H9 (cell line): Measurements from ENCODE around the gene NECTIN1. TPM values are rescaled to one million over a fixed set of nuclear protein-coding genes. Genes with fewer than 3 reads are reported as not detected.

Experiments
- DNase-seq: peaks from one replicate; pipeline ENCODE4 v3.0.0-alpha.2; 2017
- H2AFZ ChIP-seq: one replicate; pipeline ENCODE4 v1.6.1; 2013; ENCODE audit warnings: mild to moderate bottlenecking, low read length, control low read depth, moderate library complexity
- H2AK5ac ChIP-seq: 2 replicates; pipeline ENCODE4 v1.6.1; 2013; ENCODE audit warnings: low read length, control low read depth, mixed read lengths; ENCODE audit not compliant: insufficient read length
- H2BK120ac ChIP-seq: one replicate; pipeline ENCODE4 v1.6.1; 2013; ENCODE audit warnings: low read depth, mild to moderate bottlenecking, low read length, control low read depth, inconsistent platforms; ENCODE audit not compliant: poor library complexity, severe bottlenecking
- H2BK12ac ChIP-seq: 2 replicates; pipeline ENCODE4 v1.6.1; 2013; ENCODE audit warnings: low read length, control low read depth, mixed read lengths, low read depth; ENCODE audit not compliant: insufficient read length
- H2BK15ac ChIP-seq: 2 replicates; pipeline ENCODE4 v1.6.1; 2013; ENCODE audit warnings: low read depth, low read length, control low read depth
- H2BK20ac ChIP-seq: one replicate; pipeline ENCODE4 v1.6.1; 2013; ENCODE audit warnings: low read depth, mild to moderate bottlenecking, low read length, control low read depth, inconsistent platforms; ENCODE audit not compliant: poor library complexity, severe bottlenecking
- H2BK5ac ChIP-seq: 2 replicates; pipeline ENCODE4 v1.6.1; 2013; ENCODE audit warnings: low read length, control low read depth, mixed read lengths; ENCODE audit not compliant: insufficient read length
- H3K14ac ChIP-seq: 2 replicates; pipeline ENCODE4 v1.6.1; 2013; ENCODE audit warnings: low read length, control low read depth; ENCODE audit not compliant: insufficient read depth
- H3K18ac ChIP-seq: 2 replicates; pipeline ENCODE4 v1.6.1; 2013; ENCODE audit warnings: low read depth, mild to moderate bottlenecking, mixed read lengths, low read length, control low read depth; ENCODE audit not compliant: insufficient read length
- H3K23ac ChIP-seq: 2 replicates; pipeline ENCODE4 v1.6.1; 2013; ENCODE audit warnings: low read length, control low read depth, mixed read lengths, low read depth; ENCODE audit not compliant: insufficient read length
- H3K23me2 ChIP-seq: 2 replicates; pipeline ENCODE4 v1.6.1; 2013; ENCODE audit warnings: low read depth, mild to moderate bottlenecking, mixed read lengths, low read length, control low read depth; ENCODE audit not compliant: insufficient read length, poor library complexity, severe bottlenecking
- H3K27ac ChIP-seq: 2 replicates; pipeline ENCODE4 v1.5.1; 2013; ENCODE audit warnings: low read length, control low read depth, mixed read lengths, low read depth; ENCODE audit not compliant: insufficient read length
- H3K27me3 ChIP-seq: 2 replicates; pipeline ENCODE4 v1.6.1; 2013; ENCODE audit warnings: low read length, control low read depth, inconsistent platforms; ENCODE audit not compliant: insufficient read depth
- H3K4ac ChIP-seq: 2 replicates; pipeline ENCODE4 v1.6.1; 2013; ENCODE audit warnings: low read depth, mild to moderate bottlenecking, control low read depth, inconsistent platforms, low read length, moderate library complexity
- H3K4me1 ChIP-seq: 2 replicates; pipeline ENCODE4 v1.6.1; 2013; ENCODE audit warnings: low read length, control low read depth, inconsistent platforms; ENCODE audit not compliant: insufficient read depth
- H3K4me2 ChIP-seq: 2 replicates; pipeline ENCODE4 v1.6.1; 2013; ENCODE audit warnings: low read length, control low read depth, mixed read lengths; ENCODE audit not compliant: insufficient read length, insufficient read depth
- H3K56ac ChIP-seq: 2 replicates; pipeline ENCODE4 v1.6.1; 2013; ENCODE audit warnings: low read depth, mild to moderate bottlenecking, mixed read lengths, low read length, control low read depth; ENCODE audit not compliant: insufficient read length
- H3K79me1 ChIP-seq: 2 replicates; pipeline ENCODE4 v1.6.1; 2013; ENCODE audit warnings: low read depth, mild to moderate bottlenecking, moderate library complexity, low read length, control low read depth, inconsistent platforms; ENCODE audit not compliant: insufficient read depth, poor library complexity, severe bottlenecking
- H3K79me2 ChIP-seq: 2 replicates; pipeline ENCODE4 v1.6.1; 2013; ENCODE audit warnings: low read length, control low read depth, inconsistent platforms; ENCODE audit not compliant: insufficient read depth
- H3K9ac ChIP-seq: 2 replicates; pipeline ENCODE4 v1.6.1; 2013; ENCODE audit warnings: low read length, control low read depth, mixed read lengths; ENCODE audit not compliant: insufficient read length; ENCODE audit errors: extremely low read depth
- H3K9me3 ChIP-seq: one replicate; pipeline ENCODE4 v1.6.1; 2013; ENCODE audit warnings: low read depth, low read length, inconsistent platforms; ENCODE audit not compliant: control insufficient read depth
- H3T11ph ChIP-seq: one replicate; pipeline ENCODE4 v1.6.1; 2013; ENCODE audit warnings: mild to moderate bottlenecking, low read length, control low read depth, inconsistent platforms
- H4K20me1 ChIP-seq: one replicate; pipeline ENCODE4 v1.6.1; 2013; ENCODE audit not compliant: control insufficient read depth, insufficient read length, insufficient read depth
- H4K5ac ChIP-seq: 2 replicates; pipeline ENCODE4 v1.6.1; 2013; ENCODE audit warnings: low read depth, mild to moderate bottlenecking, mixed read lengths, low read length, control low read depth; ENCODE audit not compliant: insufficient read length
- H4K8ac ChIP-seq: replicated peaks from 2 replicates; pipeline ENCODE4 v1.6.1; 2013; ENCODE audit warnings: low read length, control low read depth, mixed read lengths, low read depth; ENCODE audit not compliant: insufficient read length
- H4K91ac ChIP-seq: 2 replicates; pipeline ENCODE4 v1.6.1; 2013; ENCODE audit warnings: low read depth, mild to moderate bottlenecking, moderate library complexity, mixed read lengths, low read length, control low read depth; ENCODE audit not compliant: insufficient read length
- H3K27ac Mint-ChIP-seq, 3 experiments: 2 replicates in 2 of 3; 3 replicates in 1 of 3; pipeline ENCODE4 v1.8.0; 2020 to 2021; ENCODE audit warnings: mixed read lengths in 3 of 3, mild to moderate bottlenecking in 1 of 3, moderate library complexity in 1 of 3
- H3K27me3 Mint-ChIP-seq: 2 replicates; pipeline ENCODE4 v1.8.0; 2021; ENCODE audit warnings: low read depth, mild to moderate bottlenecking, moderate library complexity, mixed read lengths
- H3K36me3 Mint-ChIP-seq, 3 experiments: 2 replicates in 2 of 3; 3 replicates in 1 of 3; pipeline ENCODE4 v1.8.0; 2020 to 2021; ENCODE audit warnings: low read depth in 3 of 3, mixed read lengths in 3 of 3; ENCODE audit not compliant: insufficient read depth in 1 of 3
- H3K4me1 Mint-ChIP-seq, 2 experiments: 2 replicates each; pipeline ENCODE4 v1.8.0; 2020; ENCODE audit warnings: mixed read lengths in 2 of 2
- H3K4me3 Mint-ChIP-seq, 2 experiments: 2 replicates in 1 of 2; 3 replicates in 1 of 2; pipeline ENCODE4 v1.8.0; 2020 to 2021; ENCODE audit warnings: mild to moderate bottlenecking in 2 of 2, mixed read lengths in 2 of 2, moderate library complexity in 1 of 2
- H3K9me3 Mint-ChIP-seq, 2 experiments: 2 replicates in 1 of 2; 3 replicates in 1 of 2; pipeline ENCODE4 v1.8.0; 2020; ENCODE audit warnings: mild to moderate bottlenecking in 2 of 2, mixed read lengths in 2 of 2, moderate library complexity in 1 of 2
- WGBS: extraction: QIAGEN DNeasy Blood & Tissue Kit; methylation state at CpG from one replicate; pipeline ENCODE4 v1.1.7; 2013; ENCODE audit warnings: missing lambda C conversion rate, low lambda C conversion rate, mixed read lengths; ENCODE audit not compliant: insufficient read length; ENCODE audit errors: extremely low coverage; 5-methylcytosine and 5-hydroxymethylcytosine counted together
- total RNA-seq: library from RNA; stranded (reverse); gene quantifications from 2 replicates; pipeline ENCODE4 v1.2.1, GENCODE V29; 2021
- TF ChIP-seq, protein P1 (sequence below): fragments of 200-600 bp; sonication (generic); conservative IDR thresholded peaks from 3 replicates; pipeline ENCODE4 v1.8.0; 2021; ENCODE audit warnings: antibody characterized with exemption, mild to moderate bottlenecking

The NECTIN1 gene
- total RNA-seq, 1 experiment from 2014 or later, result 113 TPM

DNA sequence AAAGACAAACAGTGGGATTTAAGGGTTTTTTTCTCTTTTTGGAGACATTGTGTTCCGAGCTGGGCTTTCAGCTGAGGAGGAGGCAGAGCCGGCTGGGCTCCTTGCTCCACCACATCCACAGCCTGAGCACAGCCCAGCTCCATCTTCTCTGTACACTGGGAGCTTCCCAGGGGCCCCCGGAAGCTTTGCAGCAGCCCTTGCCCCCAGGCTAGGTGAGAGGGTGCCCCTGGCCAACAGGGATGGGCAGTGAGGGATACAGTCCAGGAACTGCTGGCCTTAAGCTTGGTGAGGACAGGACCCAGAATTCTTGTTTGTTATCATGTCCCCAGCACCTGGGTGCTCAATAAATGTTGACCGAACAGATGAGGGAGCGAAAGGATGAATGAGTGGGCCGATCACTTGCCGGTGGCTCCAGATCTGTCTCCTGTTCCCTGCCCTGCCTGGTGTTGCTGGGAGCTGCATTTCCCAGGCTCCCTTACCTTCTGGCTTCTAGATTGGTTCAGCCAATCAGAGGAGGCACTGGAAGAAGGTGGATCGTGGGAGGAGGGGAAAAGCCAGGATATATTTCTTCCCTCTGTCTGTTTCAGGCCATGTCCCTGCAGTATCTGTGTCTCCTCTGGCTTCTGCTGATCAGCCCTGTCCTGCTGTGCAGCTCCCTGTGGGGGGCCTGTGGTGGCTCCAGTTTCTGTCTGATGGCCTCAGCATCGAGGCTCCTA lies 26.5 kb upstream of the NECTIN1 start:
- H2AK5ac ChIP-seq, result no peak overlapping the region
- no peak overlapping the region for H2BK120ac ChIP-seq
- no peaks in the 10 kb centered on the region for H3K79me2 ChIP-seq
- Mint-ChIP-seq H3K36me3 (no peaks in the 10 kb centered on the region; a peak in 1 of 7 replicates), H3K9me3 (no peaks in the 10 kb centered on the region), H3K27ac (no peak overlapping the region), H3K4me3 (no peak overlapping the region), H3K27me3 (peaks cover 48% of the 10 kb centered on the region), H3K4me1 (peaks cover 24 to 27% of the 10 kb centered on the region in 2 experiments)
- WGBS, result no CpG with 5 or more reads among the region's 9 CpGs
- H2BK15ac ChIP-seq, result no peak overlapping the region
- H3K4ac ChIP-seq, result no peak overlapping the region
- no peak overlapping the region for H2AFZ ChIP-seq
- H4K5ac ChIP-seq, result no peak overlapping the region
- no peak for DNase-seq
- H2BK5ac ChIP-seq, result no peak overlapping the region
- H3K23ac ChIP-seq, result no peak overlapping the region
- H3K4me1 ChIP-seq, result no peaks in the 10 kb centered on the region
- no peaks in the 10 kb centered on the region for H3K79me1 ChIP-seq
- H3K18ac ChIP-seq, result no peak overlapping the region
- H3T11ph ChIP-seq, result no peak overlapping the region
- no peak overlapping the region for H3K14ac ChIP-seq
- no peak overlapping the region for H4K91ac ChIP-seq
- H4K20me1 ChIP-seq, result no peaks in the 10 kb centered on the region
- H4K8ac ChIP-seq, result no peak overlapping the region
- TF ChIP-seq, protein P1, sequence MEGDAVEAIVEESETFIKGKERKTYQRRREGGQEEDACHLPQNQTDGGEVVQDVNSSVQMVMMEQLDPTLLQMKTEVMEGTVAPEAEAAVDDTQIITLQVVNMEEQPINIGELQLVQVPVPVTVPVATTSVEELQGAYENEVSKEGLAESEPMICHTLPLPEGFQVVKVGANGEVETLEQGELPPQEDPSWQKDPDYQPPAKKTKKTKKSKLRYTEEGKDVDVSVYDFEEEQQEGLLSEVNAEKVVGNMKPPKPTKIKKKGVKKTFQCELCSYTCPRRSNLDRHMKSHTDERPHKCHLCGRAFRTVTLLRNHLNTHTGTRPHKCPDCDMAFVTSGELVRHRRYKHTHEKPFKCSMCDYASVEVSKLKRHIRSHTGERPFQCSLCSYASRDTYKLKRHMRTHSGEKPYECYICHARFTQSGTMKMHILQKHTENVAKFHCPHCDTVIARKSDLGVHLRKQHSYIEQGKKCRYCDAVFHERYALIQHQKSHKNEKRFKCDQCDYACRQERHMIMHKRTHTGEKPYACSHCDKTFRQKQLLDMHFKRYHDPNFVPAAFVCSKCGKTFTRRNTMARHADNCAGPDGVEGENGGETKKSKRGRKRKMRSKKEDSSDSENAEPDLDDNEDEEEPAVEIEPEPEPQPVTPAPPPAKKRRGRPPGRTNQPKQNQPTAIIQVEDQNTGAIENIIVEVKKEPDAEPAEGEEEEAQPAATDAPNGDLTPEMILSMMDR, result no peak
- no peak overlapping the region for H3K4me2 ChIP-seq
- H3K27ac ChIP-seq, result no peak overlapping the region
- no peak overlapping the region for H3K56ac ChIP-seq
- H3K9me3 ChIP-seq, result no peaks in the 10 kb centered on the region
- no peaks in the 10 kb centered on the region for H3K23me2 ChIP-seq
- no peaks in the 10 kb centered on the region for H3K27me3 ChIP-seq
- no peak overlapping the region for H2BK20ac ChIP-seq
- H3K9ac ChIP-seq, result no peak overlapping the region
- H2BK12ac ChIP-seq, result no peak overlapping the region
